ENCODE results near the gene SLC6A8.

SLC6A8 gene

DNA sequence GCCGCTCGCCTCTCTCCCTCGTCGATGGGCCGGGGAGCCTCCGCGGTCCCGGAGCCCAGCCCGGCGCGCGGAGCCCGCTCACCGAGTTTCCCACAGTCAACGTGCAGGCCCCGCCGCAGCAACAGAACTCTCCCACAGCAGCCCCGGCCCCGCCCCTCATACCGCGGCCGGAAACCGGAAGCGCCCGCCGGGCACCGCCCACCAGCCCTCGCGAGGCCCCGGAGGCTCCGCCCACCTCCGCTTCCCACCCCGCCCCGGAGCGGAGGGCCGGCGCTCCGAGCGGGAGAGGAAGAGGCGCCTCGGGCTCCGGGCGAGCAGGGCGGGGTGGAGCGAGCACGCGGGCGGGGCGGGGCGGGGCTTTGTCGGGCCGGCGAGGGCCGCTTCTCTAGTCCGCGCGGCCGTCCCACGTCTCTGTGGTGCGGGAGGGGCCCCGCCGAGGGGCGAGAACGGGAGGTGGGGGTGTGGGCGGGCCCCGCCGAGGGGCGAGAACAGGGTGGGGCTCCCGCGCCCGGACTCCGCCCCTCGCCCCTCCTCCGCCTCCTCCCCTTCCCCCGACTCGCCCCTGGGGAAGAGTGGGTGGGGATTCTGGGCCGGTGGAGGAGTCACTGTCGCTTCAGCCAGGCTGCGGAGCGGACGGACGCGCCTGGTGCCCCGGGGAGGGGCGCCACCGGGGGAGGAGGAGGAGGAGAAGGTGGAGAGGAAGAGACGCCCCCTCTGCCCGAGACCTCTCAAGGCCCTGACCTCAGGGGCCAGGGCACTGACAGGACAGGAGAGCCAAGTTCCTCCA, 36.7 kb downstream of the SLC6A8 start, which contains the start of the genes ABCD1 and BCAP31:
TSS of gene ABCD1 (plus strand) at position 605 of the 787 bp plus-strand sequence. CDS start 411 bp downstream, outside the sequence.
TSS of gene BCAP31 (minus strand) at position 136 of the 787 bp plus-strand sequence. CDS start 1,143 bp downstream, outside the sequence.
- TF ChIP-seq TAF1 (IDR thresholded peaks at IDR 0.05; ENCODE audit: low read depth) (peak; percentile 39), CREB1 (IDR thresholded peaks at IDR 0.05; ENCODE audit: low read depth) (no peak)

DNA sequence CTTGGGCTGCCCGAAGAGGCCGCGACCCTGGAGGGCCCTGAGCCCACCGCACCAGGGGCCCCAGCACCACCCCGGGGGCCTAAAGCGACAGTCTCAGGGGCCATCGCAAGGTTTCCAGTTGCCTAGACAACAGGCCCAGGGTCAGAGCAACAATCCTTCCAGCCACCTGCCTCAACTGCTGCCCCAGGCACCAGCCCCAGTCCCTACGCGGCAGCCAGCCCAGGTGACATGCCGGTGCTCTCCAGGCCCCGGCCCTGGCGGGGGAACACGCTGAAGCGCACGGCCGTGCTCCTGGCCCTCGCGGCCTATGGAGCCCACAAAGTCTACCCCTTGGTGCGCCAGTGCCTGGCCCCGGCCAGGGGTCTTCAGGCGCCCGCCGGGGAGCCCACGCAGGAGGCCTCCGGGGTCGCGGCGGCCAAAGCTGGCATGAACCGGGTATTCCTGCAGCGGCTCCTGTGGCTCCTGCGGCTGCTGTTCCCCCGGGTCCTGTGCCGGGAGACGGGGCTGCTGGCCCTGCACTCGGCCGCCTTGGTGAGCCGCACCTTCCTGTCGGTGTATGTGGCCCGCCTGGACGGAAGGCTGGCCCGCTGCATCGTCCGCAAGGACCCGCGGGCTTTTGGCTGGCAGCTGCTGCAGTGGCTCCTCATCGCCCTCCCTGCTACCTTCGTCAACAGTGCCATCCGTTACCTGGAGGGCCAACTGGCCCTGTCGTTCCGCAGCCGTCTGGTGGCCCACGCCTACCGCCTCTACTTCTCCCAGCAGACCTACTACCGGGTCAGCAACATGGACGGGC, 37.5 kb downstream of the SLC6A8 start:
- TF ChIP-seq CEBPB (IDR thresholded peaks at IDR 0.05) (no peak), ZBTB7A (IDR thresholded peaks at IDR 0.05; ENCODE audit: low read depth) (0 out of 2 replicates have a peak, but pooled peaks have one; percentile 20)

DNA sequence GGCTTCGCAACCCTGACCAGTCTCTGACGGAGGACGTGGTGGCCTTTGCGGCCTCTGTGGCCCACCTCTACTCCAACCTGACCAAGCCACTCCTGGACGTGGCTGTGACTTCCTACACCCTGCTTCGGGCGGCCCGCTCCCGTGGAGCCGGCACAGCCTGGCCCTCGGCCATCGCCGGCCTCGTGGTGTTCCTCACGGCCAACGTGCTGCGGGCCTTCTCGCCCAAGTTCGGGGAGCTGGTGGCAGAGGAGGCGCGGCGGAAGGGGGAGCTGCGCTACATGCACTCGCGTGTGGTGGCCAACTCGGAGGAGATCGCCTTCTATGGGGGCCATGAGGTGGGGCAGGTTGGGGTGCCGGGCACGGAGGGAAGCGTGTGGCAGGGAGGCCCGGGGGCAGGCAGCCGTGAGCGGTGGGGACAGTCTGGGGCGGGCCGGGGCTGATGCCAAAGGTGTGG, 38.1 kb downstream of the SLC6A8 start:
- no peak for TF ChIP-seq TAF1 (IDR thresholded peaks at IDR 0.05; ENCODE audit: low read depth)
- TF ChIP-seq ZBTB7A (IDR thresholded peaks at IDR 0.05; ENCODE audit: low read depth) = no peak
- TF ChIP-seq, protein P1, sequence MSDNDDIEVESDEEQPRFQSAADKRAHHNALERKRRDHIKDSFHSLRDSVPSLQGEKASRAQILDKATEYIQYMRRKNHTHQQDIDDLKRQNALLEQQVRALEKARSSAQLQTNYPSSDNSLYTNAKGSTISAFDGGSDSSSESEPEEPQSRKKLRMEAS (IDR thresholded peaks at IDR 0.05) = no peak
- TF ChIP-seq FOXM1 (IDR thresholded peaks at IDR 0.05; ENCODE audit: borderline replicate concordance, low read depth) = no peak
- no peak for TF ChIP-seq EGR1 (IDR thresholded peaks at IDR 0.05)
- TF ChIP-seq NFIC (IDR thresholded peaks at IDR 0.05) = no peak
- TF ChIP-seq CEBPB (IDR thresholded peaks at IDR 0.05) = no peak
- TF ChIP-seq, protein P2, sequence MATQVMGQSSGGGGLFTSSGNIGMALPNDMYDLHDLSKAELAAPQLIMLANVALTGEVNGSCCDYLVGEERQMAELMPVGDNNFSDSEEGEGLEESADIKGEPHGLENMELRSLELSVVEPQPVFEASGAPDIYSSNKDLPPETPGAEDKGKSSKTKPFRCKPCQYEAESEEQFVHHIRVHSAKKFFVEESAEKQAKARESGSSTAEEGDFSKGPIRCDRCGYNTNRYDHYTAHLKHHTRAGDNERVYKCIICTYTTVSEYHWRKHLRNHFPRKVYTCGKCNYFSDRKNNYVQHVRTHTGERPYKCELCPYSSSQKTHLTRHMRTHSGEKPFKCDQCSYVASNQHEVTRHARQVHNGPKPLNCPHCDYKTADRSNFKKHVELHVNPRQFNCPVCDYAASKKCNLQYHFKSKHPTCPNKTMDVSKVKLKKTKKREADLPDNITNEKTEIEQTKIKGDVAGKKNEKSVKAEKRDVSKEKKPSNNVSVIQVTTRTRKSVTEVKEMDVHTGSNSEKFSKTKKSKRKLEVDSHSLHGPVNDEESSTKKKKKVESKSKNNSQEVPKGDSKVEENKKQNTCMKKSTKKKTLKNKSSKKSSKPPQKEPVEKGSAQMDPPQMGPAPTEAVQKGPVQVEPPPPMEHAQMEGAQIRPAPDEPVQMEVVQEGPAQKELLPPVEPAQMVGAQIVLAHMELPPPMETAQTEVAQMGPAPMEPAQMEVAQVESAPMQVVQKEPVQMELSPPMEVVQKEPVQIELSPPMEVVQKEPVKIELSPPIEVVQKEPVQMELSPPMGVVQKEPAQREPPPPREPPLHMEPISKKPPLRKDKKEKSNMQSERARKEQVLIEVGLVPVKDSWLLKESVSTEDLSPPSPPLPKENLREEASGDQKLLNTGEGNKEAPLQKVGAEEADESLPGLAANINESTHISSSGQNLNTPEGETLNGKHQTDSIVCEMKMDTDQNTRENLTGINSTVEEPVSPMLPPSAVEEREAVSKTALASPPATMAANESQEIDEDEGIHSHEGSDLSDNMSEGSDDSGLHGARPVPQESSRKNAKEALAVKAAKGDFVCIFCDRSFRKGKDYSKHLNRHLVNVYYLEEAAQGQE (IDR thresholded peaks at IDR 0.05; ENCODE audit: low read depth) = no peak

DNA sequence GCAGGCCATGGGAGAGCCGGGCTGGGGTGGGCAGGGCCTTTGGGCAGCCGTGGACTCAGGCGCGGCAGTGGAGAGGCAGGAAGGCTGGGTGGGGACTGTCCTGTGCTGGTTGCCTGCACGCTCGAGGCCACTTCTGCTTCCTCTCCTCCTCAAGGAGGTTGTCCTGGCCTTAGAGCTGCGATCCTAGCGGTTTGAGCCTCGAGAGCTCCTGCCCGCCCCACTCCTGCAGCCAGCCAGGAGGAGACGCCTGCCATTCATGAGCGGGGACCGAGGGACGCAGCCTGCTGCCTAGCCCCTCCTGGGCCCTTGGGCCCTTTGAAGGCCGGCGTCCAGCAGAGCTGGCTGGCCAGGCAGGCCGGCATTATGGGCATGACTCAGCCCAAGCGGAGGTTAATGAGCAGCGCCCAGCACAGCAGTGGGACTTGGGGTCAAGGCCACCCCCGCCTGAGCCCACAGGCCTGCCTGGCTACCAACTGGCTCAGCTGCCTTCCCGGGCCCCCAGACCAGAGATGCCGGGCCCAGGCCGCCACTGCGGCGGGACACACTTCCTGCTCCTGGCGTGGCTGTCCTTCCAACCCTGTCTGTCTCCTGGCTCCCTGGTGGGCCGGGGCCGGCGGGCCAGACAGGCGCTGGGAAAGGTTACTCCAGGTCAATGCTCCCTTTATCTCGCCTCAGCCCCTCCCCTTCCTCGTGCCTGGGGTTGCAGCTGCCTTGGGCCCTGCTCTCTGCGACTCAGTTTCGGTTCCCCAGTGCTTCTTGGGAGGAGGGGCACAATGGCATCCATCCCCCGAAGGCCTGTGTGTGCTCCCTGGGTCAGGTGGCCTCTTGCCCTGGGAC, 38.8 kb downstream of the SLC6A8 start:
- TF ChIP-seq RAD21 (IDR thresholded peaks at IDR 0.05; ENCODE audit: low read depth) (no peak), EP300 (IDR thresholded peaks at IDR 0.05; ENCODE audit: borderline replicate concordance) (0 out of 2 replicates have a peak, but pooled peaks have one; percentile 45), EGR1 (IDR thresholded peaks at IDR 0.05) (no peak), ZBTB7A (IDR thresholded peaks at IDR 0.05; ENCODE audit: low read depth) (peak; percentile 41; the same call in 1 of the 2 replicates), YY1 (IDR thresholded peaks at IDR 0.05; ENCODE audit: low read depth) (0 out of 2 replicates have a peak, but pooled peaks have one; percentile 14)

DNA sequence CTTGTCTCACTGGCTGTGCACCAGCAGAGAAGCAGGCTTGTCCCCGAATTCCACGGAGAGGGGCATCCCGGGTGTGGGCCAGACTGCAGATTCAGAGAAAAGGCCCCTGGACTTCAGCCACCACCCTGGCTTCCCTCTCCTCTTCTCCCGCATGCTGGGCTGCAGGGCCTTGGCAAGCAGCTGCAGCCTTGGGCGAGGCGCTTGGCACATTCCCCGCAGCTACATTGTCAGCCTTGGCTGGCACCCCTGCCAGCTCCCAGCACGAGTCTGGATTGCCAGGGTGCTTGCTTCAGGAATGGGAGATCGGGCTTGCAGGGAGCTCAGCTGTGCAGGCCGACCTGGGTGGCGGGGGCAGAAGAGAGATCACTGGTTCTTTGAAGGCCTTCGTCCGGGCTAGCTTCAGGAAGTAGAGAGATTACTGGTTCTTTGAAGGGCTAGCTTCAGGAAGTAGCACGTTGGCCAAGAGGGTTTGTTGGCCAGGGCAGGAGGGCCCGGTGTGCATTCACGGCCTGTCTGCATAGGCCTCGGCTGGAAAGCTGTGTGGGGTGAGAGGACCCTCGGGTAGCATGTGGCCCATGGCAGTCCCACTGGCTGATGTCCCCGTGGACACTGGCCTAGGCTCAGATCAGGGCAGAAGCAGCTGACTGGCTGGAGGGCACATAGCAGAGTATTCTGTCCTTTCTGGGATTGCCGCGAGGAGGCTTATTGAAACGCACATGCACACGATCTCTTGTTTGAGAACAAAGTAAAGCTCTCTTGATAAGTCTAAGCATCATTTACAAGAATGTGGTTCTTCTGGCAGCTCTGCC, 39.6 kb downstream of the SLC6A8 start:
- TF ChIP-seq, protein P1 (IDR thresholded peaks at IDR 0.05) = peak; percentile 78
- TF ChIP-seq NFIC (IDR thresholded peaks at IDR 0.05) (peak; percentile 84), TCF12 (IDR thresholded peaks at IDR 0.05; ENCODE audit: low read depth) (0 out of 2 replicates have a peak, but pooled peaks have one; percentile 30), CREB1 (IDR thresholded peaks at IDR 0.05; ENCODE audit: low read depth) (no peak), TEAD4 (IDR thresholded peaks at IDR 0.05) (peak; percentile 75), ZBTB7A (IDR thresholded peaks at IDR 0.05; ENCODE audit: low read depth) (peak; percentile 5; the same call in 1 of the 2 replicates), RAD21 (IDR thresholded peaks at IDR 0.05; ENCODE audit: low read depth) (no peak)
- TF ChIP-seq, protein P2 (IDR thresholded peaks at IDR 0.05; ENCODE audit: low read depth) = no peak

DNA sequence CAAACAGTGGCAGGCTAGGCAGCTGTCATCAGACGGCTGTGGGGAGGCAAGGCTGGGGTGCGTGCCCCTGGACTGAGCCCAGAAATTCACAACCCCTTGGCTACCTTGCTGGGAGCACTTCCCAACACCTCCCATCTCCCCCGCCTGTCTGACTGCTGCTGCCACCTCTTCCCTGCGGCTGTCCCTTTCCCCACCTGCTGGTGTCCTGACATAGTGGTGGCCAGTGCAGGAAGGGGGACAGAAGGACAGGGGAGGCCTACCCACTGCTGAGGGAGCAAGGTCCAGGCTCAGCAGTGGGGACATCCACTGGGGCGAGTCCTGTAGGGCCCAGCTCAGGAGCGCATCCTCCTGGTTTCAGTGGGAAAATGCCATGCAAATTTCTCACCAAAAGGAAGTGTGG, 40.4 kb downstream of the SLC6A8 start:
- TF ChIP-seq CREB1 (IDR thresholded peaks at IDR 0.05; ENCODE audit: low read depth) = no peak
- no peak for TF ChIP-seq TEAD4 (IDR thresholded peaks at IDR 0.05)
- TF ChIP-seq, protein P3, sequence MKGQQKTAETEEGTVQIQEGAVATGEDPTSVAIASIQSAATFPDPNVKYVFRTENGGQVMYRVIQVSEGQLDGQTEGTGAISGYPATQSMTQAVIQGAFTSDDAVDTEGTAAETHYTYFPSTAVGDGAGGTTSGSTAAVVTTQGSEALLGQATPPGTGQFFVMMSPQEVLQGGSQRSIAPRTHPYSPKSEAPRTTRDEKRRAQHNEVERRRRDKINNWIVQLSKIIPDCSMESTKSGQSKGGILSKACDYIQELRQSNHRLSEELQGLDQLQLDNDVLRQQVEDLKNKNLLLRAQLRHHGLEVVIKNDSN (IDR thresholded peaks at IDR 0.05) = no peak
- no peak for TF ChIP-seq EP300 (IDR thresholded peaks at IDR 0.05; ENCODE audit: borderline replicate concordance)
- no peak for TF ChIP-seq TCF12 (IDR thresholded peaks at IDR 0.05; ENCODE audit: low read depth)
- TF ChIP-seq, protein P1 (IDR thresholded peaks at IDR 0.05) = no peak
- TF ChIP-seq YY1 (IDR thresholded peaks at IDR 0.05; ENCODE audit: low read depth) = no peak
- no peak for TF ChIP-seq CEBPB (IDR thresholded peaks at IDR 0.05)
- TF ChIP-seq FOXM1 (IDR thresholded peaks at IDR 0.05; ENCODE audit: borderline replicate concordance, low read depth) = no peak
- no peak for TF ChIP-seq EGR1 (IDR thresholded peaks at IDR 0.05)
- no peak for TF ChIP-seq ZBTB7A (IDR thresholded peaks at IDR 0.05; ENCODE audit: low read depth)
- TF ChIP-seq TAF1 (IDR thresholded peaks at IDR 0.05; ENCODE audit: low read depth) = no peak
- no peak for TF ChIP-seq RAD21 (IDR thresholded peaks at IDR 0.05; ENCODE audit: low read depth)

Data from Ishikawa (cell line).